DND-41 (cell line): Measurements from ENCODE around the gene DOCK8.
A peak's percentile ranks its signal among the peaks of the same experiment; 100 is the strongest.

Experiments
- ATAC-seq: fragments of 200-7000 bp; cut with Tn5 transposase; 3 replicates; pipeline ENCODE4 v1.9.1; 2021; ENCODE audit warnings: low read depth; ENCODE audit not compliant: insufficient read depth
- DNase-seq: peaks from one replicate; pipeline ENCODE4 v3.0.0-alpha.2; 2020
- H2AFZ ChIP-seq: 2 replicates; pipeline ENCODE4 v1.6.0; 2012; ENCODE audit warnings: low read depth, low read length
- H3K27ac ChIP-seq: 2 replicates; pipeline ENCODE4 v1.5.1; 2012; ENCODE audit warnings: low read length, inconsistent platforms
- H3K27me3 ChIP-seq: fragments of 200-600 bp; sonication (generic); 2 replicates; pipeline ENCODE4 v1.6.0; 2012; ENCODE audit warnings: low read length, mild to moderate bottlenecking, inconsistent platforms; ENCODE audit not compliant: insufficient read depth, poor library complexity
- H3K36me3 ChIP-seq: 2 replicates; pipeline ENCODE4 v1.5.1; 2012; ENCODE audit warnings: low read length, inconsistent platforms; ENCODE audit not compliant: insufficient read depth
- H3K4me1 ChIP-seq: 2 replicates; pipeline ENCODE4 v1.5.1; 2012; ENCODE audit warnings: mild to moderate bottlenecking, low read length; ENCODE audit not compliant: insufficient read depth
- H3K4me2 ChIP-seq: 2 replicates; pipeline ENCODE4 v1.6.0; 2012; ENCODE audit warnings: mild to moderate bottlenecking, moderate library complexity, low read length, inconsistent platforms; ENCODE audit not compliant: insufficient read depth
- H3K4me3 ChIP-seq, 2 experiments: fragments of 200-600 bp in 1 of 2; shearing (Covaris generic) in 1 of 2; 2 replicates each; pipeline ENCODE4 v1.5.1; 2012 to 2016; ENCODE audit warnings: inconsistent platforms in 2 of 2, low read length in 2 of 2, mild to moderate bottlenecking in 2 of 2, low read depth in 1 of 2, moderate library complexity in 1 of 2
- H3K79me2 ChIP-seq: 2 replicates; pipeline ENCODE4 v1.6.0; 2012; ENCODE audit warnings: low read length, inconsistent platforms; ENCODE audit not compliant: insufficient read depth
- H3K9ac ChIP-seq: 2 replicates; pipeline ENCODE4 v1.6.0; 2012; ENCODE audit warnings: low read depth, mild to moderate bottlenecking, inconsistent platforms, low read length, moderate library complexity
- H3K9me3 ChIP-seq: 2 replicates; pipeline ENCODE4 v1.5.1; 2012; ENCODE audit warnings: low read length, moderate library complexity, mild to moderate bottlenecking, inconsistent platforms; ENCODE audit not compliant: insufficient read depth, severe bottlenecking
- H4K20me1 ChIP-seq: 2 replicates; pipeline ENCODE4 v1.6.0; 2012; ENCODE audit warnings: low read length; ENCODE audit not compliant: insufficient read depth
- CTCF ChIP-seq: IDR thresholded peaks from 2 replicates; pipeline ENCODE4 v1.5.1; 2012; ENCODE audit warnings: borderline replicate concordance, low read length, moderate library complexity, mild to moderate bottlenecking; ENCODE audit not compliant: poor library complexity, severe bottlenecking; ENCODE audit errors: extremely low read depth
- EZH2 ChIP-seq: IDR thresholded peaks from 3 replicates; pipeline ENCODE4 v1.6.1; 2012; ENCODE audit warnings: borderline replicate concordance, low read depth, mild to moderate bottlenecking, moderate library complexity, low read length, inconsistent platforms; ENCODE audit not compliant: severe bottlenecking

Gene DOCK8

GRCh38 chr9:343773-344172 is 129.1 kb downstream of the DOCK8 start:
- Histone ChIP-seq H3K36me3 (peaks cover 80% of the 10 kb centered on the region), H3K27ac (no peak overlapping the region), H3K79me2 (no peaks in the 10 kb centered on the region), H3K9ac (no peak overlapping the region), H2AFZ (no peak overlapping the region), H3K4me2 (no peak overlapping the region), H3K9me3 (no peaks in the 10 kb centered on the region), H3K27me3 (no peaks in the 10 kb centered on the region), H3K4me1 (no peaks in the 10 kb centered on the region), H4K20me1 (no peaks in the 10 kb centered on the region), H3K4me3 (no peak overlapping the region)
- TF ChIP-seq CTCF (no peak), EZH2 (no peak)
- DNase-seq: no peak
- no peak for ATAC-seq

- no peak overlapping the region for H2AFZ ChIP-seq
- H3K27me3 ChIP-seq: no peaks in the 10 kb centered on the region
- no peaks in the 10 kb centered on the region for H3K4me1 ChIP-seq
- no peak overlapping the region for H3K9ac ChIP-seq
- no peaks in the 10 kb centered on the region for H3K79me2 ChIP-seq
- DNase-seq: no peak
- H3K9me3 ChIP-seq: no peaks in the 10 kb centered on the region
- H3K4me2 ChIP-seq: no peak overlapping the region
- H3K4me3 ChIP-seq: no peak overlapping the region
- no peak for ATAC-seq
- no peak for TF ChIP-seq EZH2
- TF ChIP-seq CTCF: no peak
- no peak overlapping the region for H3K27ac ChIP-seq
- H4K20me1 ChIP-seq: no peaks in the 10 kb centered on the region
- H3K36me3 ChIP-seq: peaks cover 86% of the 10 kb centered on the region
These were observed 131.5 kb downstream of the DOCK8 start for GRCh38 chr9:346111-346571.

GRCh38 chr9:347667-348292 is 133.1 kb downstream of the DOCK8 start:
- H2AFZ ChIP-seq: no peak overlapping the region
- H3K4me2 ChIP-seq: no peak overlapping the region
- no peaks in the 10 kb centered on the region for H3K27me3 ChIP-seq
- DNase-seq (no peak), ATAC-seq (no peak)
- no peak overlapping the region for H3K9ac ChIP-seq
- H3K36me3 ChIP-seq: peaks cover 93% of the 10 kb centered on the region
- H3K4me3 ChIP-seq: no peak overlapping the region
- H3K79me2 ChIP-seq: no peaks in the 10 kb centered on the region
- no peaks in the 10 kb centered on the region for H3K4me1 ChIP-seq
- H3K27ac ChIP-seq: no peak overlapping the region
- no peaks in the 10 kb centered on the region; the same call in 1 of the 2 replicates for H4K20me1 ChIP-seq
- TF ChIP-seq EZH2: no peak
- TF ChIP-seq CTCF: peak; percentile 57
- H3K9me3 ChIP-seq: no peaks in the 10 kb centered on the region
